BJ (cell line): Measurements from ENCODE around the gene KANK3. TPM values are rescaled to one million over a fixed set of nuclear protein-coding genes. Genes with fewer than 3 reads are reported as not detected.

Experiments
- CTCF ChIA-PET: fragments of 350-600 bp; formaldehyde crosslinking; extraction: SDS; loops from one replicate; lab custom pipeline; 2021; ENCODE audit warnings: antibody characterized with exemption, inconsistent platforms; lab: Yijun Ruan, JAX
- POLR2A ChIA-PET: fragments of 300-600 bp; sonication (Branson Sonifier 250); formaldehyde crosslinking; extraction: SDS; loops from one replicate; lab custom pipeline; 2021; ENCODE audit warnings: antibody characterized with exemption; lab: Charles Lee
- DNase-seq: peaks from one replicate; pipeline ENCODE4 v3.0.0-alpha.2; 2011; ENCODE audit warnings: low read depth
- H3K27me3 ChIP-seq: 2 replicates; pipeline ENCODE4 v1.6.0; 2011; ENCODE audit warnings: low read length; ENCODE audit not compliant: control insufficient read depth, insufficient read depth
- H3K36me3 ChIP-seq: 2 replicates; pipeline ENCODE4 v1.5.1; 2011; ENCODE audit warnings: low read length; ENCODE audit not compliant: control insufficient read depth, insufficient read depth
- H3K4me3 ChIP-seq: 2 replicates; pipeline ENCODE4 v1.5.1; 2011; ENCODE audit warnings: low read depth, mild to moderate bottlenecking, control low read depth, low read length
- CTCF ChIP-seq: IDR thresholded peaks from 2 replicates; pipeline ENCODE4 v1.5.1; 2011; ENCODE audit warnings: low read depth, mild to moderate bottlenecking, control low read depth, inconsistent platforms, low read length, moderate library complexity; ENCODE audit not compliant: insufficient read depth
- polyA plus RNA-seq: library from polyadenylated mRNA; depleted of rRNA; stranded (reverse); fragments of >200 nt; gene quantifications from 2 replicates; pipeline ENCODE4 v1.2.3, GENCODE V29; 2011

Gene KANK3
- polyA plus RNA-seq, 1 experiment, result 0.02 TPM

GRCh38 chr19:8307400-8307964, 35.6 kb downstream of the KANK3 start:
- ChIA-PET CTCF (interaction anchor here (0.8 kb wide), 1 partner anchor 28 kb away, joined by 3 read pairs; no protein-coding TSS in a partner anchor), POLR2A (no interaction called here)
- Histone ChIP-seq H3K4me3 (peak overlapping the region; percentile 60), H3K27me3 (no peaks in the 10 kb centered on the region), H3K36me3 (peaks cover 10% of the 10 kb centered on the region)
- DNase-seq, result no peak
- TF ChIP-seq CTCF, result no peak

GRCh38 chr19:8306235-8307054, 36.6 kb downstream of the KANK3 start:
- DNase-seq, result no peak
- POLR2A ChIA-PET, result no interaction called here
- Histone ChIP-seq H3K27me3 (no peaks in the 10 kb centered on the region), H3K4me3 (no peak overlapping the region), H3K36me3 (peaks cover 6% of the 10 kb centered on the region)
- no peak for TF ChIP-seq CTCF
- CTCF ChIA-PET, result interaction anchor here (0.8 kb wide), 1 partner anchor 29 kb away, joined by 3 read pairs; no protein-coding TSS in a partner anchor

- H3K4me3 ChIP-seq, result no peak overlapping the region
- no peak for TF ChIP-seq CTCF
- DNase-seq, result no peak
- ChIA-PET CTCF (no interaction called here), POLR2A (no interaction called here)
- H3K27me3 ChIP-seq, result no peaks in the 10 kb centered on the region
- H3K36me3 ChIP-seq, result peaks cover 6% of the 10 kb centered on the region
Observed at GRCh38 chr19:8305798-8306197, 37.3 kb downstream of the KANK3 start.

GRCh38 chr19:8304841-8305621, 38.0 kb downstream of the KANK3 start:
- H3K4me3 ChIP-seq, result no peak overlapping the region
- ChIA-PET POLR2A (no interaction called here), CTCF (no interaction called here)
- no peak for TF ChIP-seq CTCF
- 0 out of 2 replicates have a peak, but pooled peaks cover 2% of the 10 kb centered on the region for H3K36me3 ChIP-seq
- H3K27me3 ChIP-seq, result no peaks in the 10 kb centered on the region
- no peak for DNase-seq

GRCh38 chr19:8302734-8303133, 40.3 kb downstream of the KANK3 start:
- no peak for TF ChIP-seq CTCF
- POLR2A ChIA-PET, result no interaction called here
- no peaks in the 10 kb centered on the region for H3K36me3 ChIP-seq
- no peak overlapping the region for H3K4me3 ChIP-seq
- CTCF ChIA-PET, result interaction anchor here (0.9 kb wide), 1 partner anchor 33 kb away, joined by 5 read pairs; no protein-coding TSS in a partner anchor
- no peaks in the 10 kb centered on the region for H3K27me3 ChIP-seq
- DNase-seq, result no peak
